Measurements from ENCODE around the gene TTLL13. TPM values are rescaled to one million over a fixed set of nuclear protein-coding genes. Genes with fewer than 3 reads are reported as not detected.
A peak's percentile ranks its signal among the peaks of the same experiment; 100 is the strongest.
"Not testable (repeated sequence)": the region's sequence is repeated elsewhere in the genome, so short reads cannot be mapped to it uniquely, and the experiment has no call there.

Gene TTLL13
- total RNA-seq, 1 donor from 2014 or later: not detected

DNA sequence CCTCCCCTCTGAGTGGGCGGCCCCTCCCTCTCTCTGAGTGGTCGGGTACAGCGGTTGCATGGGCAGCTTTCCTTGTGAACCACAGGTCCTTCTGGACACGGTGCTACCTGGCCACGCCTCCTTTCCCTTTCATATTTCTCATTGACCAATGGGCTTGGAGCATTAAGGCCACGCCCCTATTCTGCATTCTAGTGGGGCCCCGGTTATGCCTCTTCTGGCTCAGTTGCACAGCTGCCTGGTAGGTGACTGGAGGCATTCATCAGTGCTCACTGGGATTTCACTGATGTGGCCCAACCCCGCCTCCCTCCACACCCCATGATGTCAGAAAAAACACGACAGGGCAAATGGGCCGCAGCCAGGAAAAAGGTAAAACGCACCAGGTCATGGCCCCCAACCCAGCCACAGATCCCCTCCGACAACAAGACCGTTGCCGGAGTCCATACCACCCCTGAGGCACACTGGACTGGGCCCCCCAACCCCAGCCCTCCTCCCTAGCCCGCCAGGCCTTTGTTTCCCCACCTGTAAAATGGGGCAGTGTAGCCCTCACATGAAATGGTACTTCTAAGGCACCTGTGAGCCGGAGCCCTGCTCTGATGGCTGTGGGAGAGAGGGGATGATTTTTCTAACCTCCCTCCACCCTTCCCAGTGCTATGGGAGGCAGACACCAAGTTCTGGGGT, 42.5 kb downstream of the TTLL13 start:
- DNase-seq (ENCODE audit: low read depth): no peak
- peaks cover 10% of the 10 kb centered on the region for H3K27me3 ChIP-seq (ENCODE audit: control insufficient read depth, insufficient read depth, low read length)
- no peaks in the 10 kb centered on the region for H3K36me3 ChIP-seq (ENCODE audit: control insufficient read depth, insufficient read depth, low read length)
- TF ChIP-seq, protein P1, sequence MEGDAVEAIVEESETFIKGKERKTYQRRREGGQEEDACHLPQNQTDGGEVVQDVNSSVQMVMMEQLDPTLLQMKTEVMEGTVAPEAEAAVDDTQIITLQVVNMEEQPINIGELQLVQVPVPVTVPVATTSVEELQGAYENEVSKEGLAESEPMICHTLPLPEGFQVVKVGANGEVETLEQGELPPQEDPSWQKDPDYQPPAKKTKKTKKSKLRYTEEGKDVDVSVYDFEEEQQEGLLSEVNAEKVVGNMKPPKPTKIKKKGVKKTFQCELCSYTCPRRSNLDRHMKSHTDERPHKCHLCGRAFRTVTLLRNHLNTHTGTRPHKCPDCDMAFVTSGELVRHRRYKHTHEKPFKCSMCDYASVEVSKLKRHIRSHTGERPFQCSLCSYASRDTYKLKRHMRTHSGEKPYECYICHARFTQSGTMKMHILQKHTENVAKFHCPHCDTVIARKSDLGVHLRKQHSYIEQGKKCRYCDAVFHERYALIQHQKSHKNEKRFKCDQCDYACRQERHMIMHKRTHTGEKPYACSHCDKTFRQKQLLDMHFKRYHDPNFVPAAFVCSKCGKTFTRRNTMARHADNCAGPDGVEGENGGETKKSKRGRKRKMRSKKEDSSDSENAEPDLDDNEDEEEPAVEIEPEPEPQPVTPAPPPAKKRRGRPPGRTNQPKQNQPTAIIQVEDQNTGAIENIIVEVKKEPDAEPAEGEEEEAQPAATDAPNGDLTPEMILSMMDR (IDR thresholded peaks at IDR 0.05; ENCODE audit: insufficient read depth, low read length, poor library complexity, severe bottlenecking): no peak
- H3K4me3 ChIP-seq (ENCODE audit: low read depth, low read length): no peak overlapping the region

DNA sequence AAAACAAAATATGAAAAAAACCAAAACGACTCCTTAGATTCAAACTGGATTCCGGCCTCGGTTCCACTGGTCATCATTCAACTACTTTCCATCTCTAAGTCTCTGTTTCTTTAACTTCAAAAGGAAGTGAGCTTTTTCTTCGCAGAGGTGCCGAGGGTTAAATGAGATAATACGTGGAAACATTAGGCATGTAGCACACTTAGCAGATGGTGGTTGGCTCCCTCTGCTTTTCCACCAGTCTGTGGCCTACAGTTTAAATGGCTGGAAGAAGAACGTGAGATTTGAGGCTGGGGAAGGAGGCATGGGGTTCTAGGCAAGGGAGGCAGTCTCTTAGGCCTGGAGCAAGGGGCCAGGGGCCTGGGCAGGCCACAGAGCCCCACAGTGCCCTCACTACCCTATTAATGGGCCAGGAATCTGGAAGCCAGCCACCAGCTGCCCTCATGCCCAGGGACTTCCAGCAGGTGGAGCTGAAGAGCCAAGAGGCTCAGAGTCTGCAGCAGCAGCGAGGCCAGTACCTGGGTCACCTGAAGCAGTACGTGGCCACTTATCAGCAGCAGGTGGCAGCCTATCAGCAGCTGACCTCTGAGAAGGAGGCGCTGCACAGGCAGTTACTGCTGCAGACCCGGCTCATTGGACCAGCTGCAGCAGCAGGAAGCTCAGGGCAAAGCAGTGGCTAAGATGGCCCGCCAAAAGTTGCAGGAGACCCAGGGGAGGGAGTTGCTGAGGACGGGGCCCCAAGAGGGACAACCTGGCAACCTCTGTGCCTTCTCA, 43.9 kb downstream of the TTLL13 start:
- DNase-seq (ENCODE audit: low read depth); H3K27me3 ChIP-seq (ENCODE audit: control insufficient read depth, insufficient read depth, low read length); H3K36me3 ChIP-seq (ENCODE audit: control insufficient read depth, insufficient read depth, low read length); H3K4me3 ChIP-seq (ENCODE audit: low read depth, low read length): not testable (repeated sequence)
- TF ChIP-seq, protein P1 (IDR thresholded peaks at IDR 0.05; ENCODE audit: insufficient read depth, low read length, poor library complexity, severe bottlenecking): peak; percentile 87

DNA sequence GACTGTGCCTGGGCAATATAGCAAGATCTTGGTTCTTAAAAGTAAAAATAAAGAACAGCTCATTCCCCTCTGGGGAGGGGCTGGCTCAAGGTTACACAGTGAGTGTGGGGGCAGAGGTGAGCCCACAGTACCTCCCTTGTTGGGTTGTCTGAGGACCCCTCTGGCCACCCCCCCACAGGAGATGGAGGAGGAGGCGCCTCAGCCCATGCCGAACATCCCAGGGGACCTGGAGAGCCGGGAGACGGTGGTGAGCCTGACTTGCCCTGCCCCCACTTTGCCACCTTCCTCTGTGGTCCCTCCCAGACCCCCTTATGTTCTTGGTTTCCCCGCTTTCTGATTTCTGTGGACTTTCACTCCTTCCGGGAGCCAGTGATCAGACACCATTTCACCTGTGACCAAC, 44.8 kb downstream of the TTLL13 start:
- H3K36me3 ChIP-seq (ENCODE audit: control insufficient read depth, insufficient read depth, low read length): no peaks in the 10 kb centered on the region
- H3K27me3 ChIP-seq (ENCODE audit: control insufficient read depth, insufficient read depth, low read length): peaks cover 10% of the 10 kb centered on the region
- DNase-seq (ENCODE audit: low read depth): no peak
- TF ChIP-seq, protein P1 (IDR thresholded peaks at IDR 0.05; ENCODE audit: insufficient read depth, low read length, poor library complexity, severe bottlenecking): no peak
- no peak overlapping the region for H3K4me3 ChIP-seq (ENCODE audit: low read depth, low read length)

DNA sequence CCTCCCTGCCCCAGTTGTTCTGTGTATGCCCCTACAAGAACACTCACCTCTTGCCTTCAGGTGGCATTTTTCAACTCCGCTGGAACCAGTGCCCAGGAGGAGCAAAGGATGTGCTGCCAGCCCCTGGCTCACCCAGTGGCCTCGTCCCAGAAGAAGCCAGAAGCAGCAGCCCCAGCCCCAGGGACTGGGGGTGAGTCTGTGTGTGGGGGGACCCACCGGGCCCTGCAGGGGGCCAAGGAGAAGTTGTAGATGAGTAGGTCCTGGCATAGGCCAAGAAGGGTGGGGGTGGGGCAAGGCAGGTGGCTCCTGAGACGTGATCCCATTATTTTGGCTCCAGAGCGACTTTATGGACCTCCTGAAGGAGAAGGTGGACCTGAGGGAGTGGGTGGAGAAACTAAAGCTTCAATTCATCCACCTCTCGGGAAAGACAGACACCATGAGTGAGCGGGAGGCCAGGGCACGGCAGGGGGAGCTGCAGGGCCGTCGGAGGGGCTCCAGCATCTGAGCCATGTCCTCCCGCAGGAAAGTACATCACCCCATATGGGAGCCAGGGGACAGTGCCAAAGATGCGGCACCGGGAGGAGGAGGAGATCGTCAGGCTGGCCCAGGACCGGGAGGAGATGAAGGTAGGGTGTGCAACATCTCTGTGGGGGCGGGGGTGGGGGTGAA, 45.4 kb downstream of the TTLL13 start:
- H3K27me3 ChIP-seq (ENCODE audit: control insufficient read depth, insufficient read depth, low read length): peaks cover 10% of the 10 kb centered on the region
- TF ChIP-seq, protein P1 (IDR thresholded peaks at IDR 0.05; ENCODE audit: insufficient read depth, low read length, poor library complexity, severe bottlenecking): peak; percentile 10
- no peak overlapping the region for H3K4me3 ChIP-seq (ENCODE audit: low read depth, low read length)
- H3K36me3 ChIP-seq (ENCODE audit: control insufficient read depth, insufficient read depth, low read length): no peaks in the 10 kb centered on the region
- no peak for DNase-seq (ENCODE audit: low read depth)

DNA sequence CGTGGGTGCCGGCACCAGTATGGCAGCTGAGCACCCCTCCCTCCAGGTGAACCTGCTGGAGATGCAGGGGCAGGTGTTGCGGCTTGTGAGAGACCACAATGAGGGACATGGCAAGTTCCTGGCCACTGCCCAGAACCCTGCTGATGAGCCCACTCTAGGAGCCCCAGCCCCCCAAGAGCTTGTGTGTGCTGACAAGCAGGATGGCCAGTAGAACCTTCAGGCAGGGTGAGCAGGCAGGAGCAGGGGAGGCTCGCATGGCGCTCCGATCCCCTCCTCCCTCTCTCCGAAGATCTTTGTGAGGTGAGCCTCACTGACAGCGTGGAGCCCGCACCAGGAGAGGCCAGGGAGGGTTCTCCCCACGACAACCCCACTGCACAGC, 45.9 kb downstream of the TTLL13 start:
- no peaks in the 10 kb centered on the region for H3K36me3 ChIP-seq (ENCODE audit: control insufficient read depth, insufficient read depth, low read length)
- H3K4me3 ChIP-seq (ENCODE audit: low read depth, low read length): no peak overlapping the region
- no peak for DNase-seq (ENCODE audit: low read depth)
- TF ChIP-seq, protein P1 (IDR thresholded peaks at IDR 0.05; ENCODE audit: insufficient read depth, low read length, poor library complexity, severe bottlenecking): no peak
- peaks cover 10% of the 10 kb centered on the region for H3K27me3 ChIP-seq (ENCODE audit: control insufficient read depth, insufficient read depth, low read length)

DNA sequence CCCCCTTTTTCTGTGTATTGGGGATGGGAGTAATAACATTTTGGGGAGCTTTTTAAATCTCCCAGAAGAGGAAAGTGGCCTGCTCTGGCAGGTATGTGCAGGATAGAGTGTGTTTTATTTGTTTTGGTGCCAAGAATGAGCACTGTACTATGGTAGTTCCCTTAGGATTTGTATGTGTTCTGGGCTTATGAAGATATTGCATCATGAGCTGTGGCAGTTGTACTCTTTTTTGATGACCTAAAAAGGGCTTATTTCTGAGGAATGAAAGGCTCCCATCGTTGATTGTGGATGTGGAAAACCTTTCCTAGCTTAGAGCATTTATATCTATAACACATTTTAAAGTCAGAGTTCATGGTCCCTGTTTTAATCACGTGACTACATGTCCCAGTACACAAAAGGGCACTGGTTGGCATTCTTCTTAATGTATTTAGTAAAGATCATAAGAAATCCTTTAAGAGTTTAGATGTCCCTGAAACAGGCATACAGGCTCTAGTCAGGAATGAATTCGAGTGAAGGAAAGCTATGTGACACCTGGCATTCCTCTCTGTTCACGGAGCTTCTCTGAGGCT, 47.0 kb downstream of the TTLL13 start:
- not testable (repeated sequence) for H3K27me3 ChIP-seq (ENCODE audit: control insufficient read depth, insufficient read depth, low read length); DNase-seq (ENCODE audit: low read depth); H3K4me3 ChIP-seq (ENCODE audit: low read depth, low read length); H3K36me3 ChIP-seq (ENCODE audit: control insufficient read depth, insufficient read depth, low read length)
